Body of pancreas (tissue), 4 donors: Measurements from ENCODE around the gene NMRAL1. TPM values are rescaled to one million over a fixed set of nuclear protein-coding genes. Genes with fewer than 3 reads are reported as not detected.

Experiments used
- ATAC-seq: fragments of 150-250 bp; one replicate; pipeline ENCODE4 v1.9.1; 2016
- DNase-seq, 4 donors: peaks; one replicate each; pipeline ENCODE4 v3.0.0-alpha.2; 2019
- H3K27ac ChIP-seq, 4 donors: fragments of 200-600 bp; sonication (generic); 1 replicate in 3 of 4; 2 replicates in 1 of 4; pipeline versions ENCODE4 v1.5.1 to v1.6.1; 2016 to 2019; ENCODE audit warnings: mild to moderate bottlenecking in 1 of 4, mixed read lengths in 1 of 4, moderate library complexity in 1 of 4
- H3K27me3 ChIP-seq, 2 donors: fragments of 200-600 bp; sonication (generic); one replicate each; pipeline ENCODE4 v1.6.0; 2016; ENCODE audit warnings: mild to moderate bottlenecking in 1 of 2
- H3K36me3 ChIP-seq, 2 donors: fragments of 200-600 bp; sonication (generic); replicated peaks in 1 of 2; 2 replicates each; pipeline ENCODE4 v1.5.1; 2016; ENCODE audit warnings: low read depth in 2 of 2; ENCODE audit not compliant: insufficient read depth in 1 of 2
- H3K4me1 ChIP-seq: fragments of 200-600 bp; sonication (generic); one replicate; pipeline ENCODE4 v1.6.0; 2016
- H3K4me3 ChIP-seq, 2 donors: fragments of 200-600 bp; sonication (generic); 1 replicate in 1 of 2; 2 replicates in 1 of 2; pipeline ENCODE4 v1.5.1; 2016 to 2019
- H3K9me3 ChIP-seq, 3 donors: fragments of 200-600 bp; sonication (generic); 1 replicate in 2 of 3; 2 replicates in 1 of 3; pipeline ENCODE4 v1.5.1; 2016
- POLR2A ChIP-seq, 3 donors: fragments of 450-650 bp; IDR thresholded peaks; one replicate each; pipeline ENCODE4 v1.6.1; 2016; ENCODE audit warnings: antibody characterized with exemption in 3 of 3, mild to moderate bottlenecking in 2 of 3
- WGBS, 2 donors: methylation state at CpG; one replicate each; pipeline ENCODE4 v1.1.5; 2017; 5-methylcytosine and 5-hydroxymethylcytosine counted together
- intact Hi-C: fragments of 100-400 bp; cut with DNase I; formaldehyde crosslinking; loops from one replicate; pipeline ENCODE4 v1.15.1; 2023
- total RNA-seq, 2 donors: library from RNA; depleted of rRNA; stranded (reverse); fragments of >200 nt; gene quantifications; one replicate each; pipeline ENCODE4 v1.1.0, GENCODE V29; 2016
- TF ChIP-seq, protein P1 (sequence below), 7 experiments: fragments of 450-650 bp in 4 of 7; fragments of 200-600 bp in 3 of 7; sonication (generic) in 3 of 7; IDR thresholded peaks; one replicate each; pipeline ENCODE4 v1.5.1; 2016 to 2019; ENCODE audit warnings: antibody characterized with exemption in 7 of 7

The NMRAL1 gene
- total RNA-seq, 2 donors from 2014 or later = 36.3 to 43.8 TPM

DNA sequence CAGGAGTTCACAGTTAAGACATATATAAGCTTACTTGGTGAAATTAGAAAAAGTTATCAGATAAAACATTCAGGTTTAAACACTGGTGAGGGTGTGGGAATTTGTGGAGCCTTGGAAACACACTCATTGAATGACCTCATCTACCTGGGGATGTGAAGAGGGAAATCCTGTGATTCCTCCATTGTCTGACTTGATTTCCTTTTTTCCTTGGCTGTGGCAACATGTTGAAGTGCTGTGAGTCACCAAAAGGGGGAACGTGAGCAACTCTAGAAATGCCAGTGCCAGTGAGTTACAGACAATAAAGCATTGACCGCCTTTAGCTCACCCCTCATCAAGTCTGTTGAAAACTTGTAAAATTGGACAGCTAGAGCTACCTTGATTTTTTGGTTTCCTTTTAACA, 3.5 kb upstream of the NMRAL1 start:
- Histone ChIP-seq H3K27me3 (no peaks in the 10 kb centered on the region), H3K27ac (peak overlapping the region in 1 of 4 donors; percentile 15), H3K4me1 (peaks cover 38% of the 10 kb centered on the region), H3K4me3 (no peak overlapping the region), H3K9me3 (no peaks in the 10 kb centered on the region), H3K36me3 (no peaks in the 10 kb centered on the region)
- 61 to 65% methylated on average over 2 of the region's 2 CpGs for WGBS, 2 donors
- ATAC-seq (no peak), DNase-seq (no peak)
- intact Hi-C loops = no loop called here
- TF ChIP-seq POLR2A (IDR thresholded peaks at IDR 0.05) = no peak
- TF ChIP-seq, protein P1, sequence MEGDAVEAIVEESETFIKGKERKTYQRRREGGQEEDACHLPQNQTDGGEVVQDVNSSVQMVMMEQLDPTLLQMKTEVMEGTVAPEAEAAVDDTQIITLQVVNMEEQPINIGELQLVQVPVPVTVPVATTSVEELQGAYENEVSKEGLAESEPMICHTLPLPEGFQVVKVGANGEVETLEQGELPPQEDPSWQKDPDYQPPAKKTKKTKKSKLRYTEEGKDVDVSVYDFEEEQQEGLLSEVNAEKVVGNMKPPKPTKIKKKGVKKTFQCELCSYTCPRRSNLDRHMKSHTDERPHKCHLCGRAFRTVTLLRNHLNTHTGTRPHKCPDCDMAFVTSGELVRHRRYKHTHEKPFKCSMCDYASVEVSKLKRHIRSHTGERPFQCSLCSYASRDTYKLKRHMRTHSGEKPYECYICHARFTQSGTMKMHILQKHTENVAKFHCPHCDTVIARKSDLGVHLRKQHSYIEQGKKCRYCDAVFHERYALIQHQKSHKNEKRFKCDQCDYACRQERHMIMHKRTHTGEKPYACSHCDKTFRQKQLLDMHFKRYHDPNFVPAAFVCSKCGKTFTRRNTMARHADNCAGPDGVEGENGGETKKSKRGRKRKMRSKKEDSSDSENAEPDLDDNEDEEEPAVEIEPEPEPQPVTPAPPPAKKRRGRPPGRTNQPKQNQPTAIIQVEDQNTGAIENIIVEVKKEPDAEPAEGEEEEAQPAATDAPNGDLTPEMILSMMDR (IDR thresholded peaks at IDR 0.05) = no peak

- H3K4me3 ChIP-seq = peak within 1 kb of the TSS; percentile 53 to 66
- peak; percentile 95 to 97 (median 96) for DNase-seq
- peaks cover 41% of the 10 kb centered on the region for H3K4me1 ChIP-seq
- TF ChIP-seq, protein P1 (IDR thresholded peaks at IDR 0.05) = peak in 6 of 7 experiments; percentile 17 to 63 (median 42)
- peak; percentile 93 to 95 (median 94) for TF ChIP-seq POLR2A (IDR thresholded peaks at IDR 0.05)
- no peaks in the 10 kb centered on the region for H3K27me3 ChIP-seq
- intact Hi-C loops = no loop called here
- ATAC-seq = peak; percentile 94
- no peaks in the 10 kb centered on the region for H3K9me3 ChIP-seq
- H3K36me3 ChIP-seq = no peaks in the 10 kb centered on the region
- peak within 1 kb of the TSS; percentile 85 to 95 (median 89) for H3K27ac ChIP-seq
- WGBS, 2 donors = 22 to 51% methylated on average over 10 to 22 of the region's 70 CpGs
Observed at GRCh38 chr16:4475880-4476788, 1.7 kb upstream of the NMRAL1 start, which contains the start of gene HMOX2. TSS of gene HMOX2 (plus strand) at chr16:4476398. CDS start at chr16:4505525, 29,127 bp downstream.

DNA sequence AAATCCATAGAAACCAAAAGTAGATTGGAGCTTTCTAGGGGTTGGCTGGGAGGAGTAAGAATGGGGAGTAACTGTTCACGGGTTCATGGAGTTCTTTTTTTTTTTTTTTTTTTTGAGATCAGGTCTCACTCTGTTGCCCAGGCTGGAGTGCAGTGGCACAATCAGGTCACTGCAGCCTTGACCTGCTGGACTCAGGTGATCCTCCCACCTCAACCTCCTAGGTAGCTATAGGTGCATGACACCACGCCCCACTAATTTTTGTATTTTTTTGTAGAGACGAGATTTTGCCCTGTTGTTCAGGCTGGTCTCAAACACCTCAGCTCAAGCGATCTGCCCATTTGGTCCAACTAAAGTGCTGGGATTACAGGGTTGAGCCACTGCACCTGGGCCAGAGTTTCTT, 1.5 kb downstream of the NMRAL1 start:
- WGBS, 2 donors = 43 to 46% methylated on average over 4 of the region's 4 CpGs
- no peak for ATAC-seq
- Histone ChIP-seq H3K4me3 (no peak overlapping the region), H3K4me1 (peaks cover 36% of the 10 kb centered on the region), H3K9me3 (no peaks in the 10 kb centered on the region), H3K27ac (peak overlapping the region in 1 of 4 donors; percentile 79), H3K27me3 (no peaks in the 10 kb centered on the region), H3K36me3 (peaks cover 0 to 3% of the 10 kb centered on the region in 2 donors)
- TF ChIP-seq POLR2A (IDR thresholded peaks at IDR 0.05) = no peak
- TF ChIP-seq, protein P1 (IDR thresholded peaks at IDR 0.05) = no peak
- DNase-seq = no peak
- intact Hi-C loops = no loop called here

DNA sequence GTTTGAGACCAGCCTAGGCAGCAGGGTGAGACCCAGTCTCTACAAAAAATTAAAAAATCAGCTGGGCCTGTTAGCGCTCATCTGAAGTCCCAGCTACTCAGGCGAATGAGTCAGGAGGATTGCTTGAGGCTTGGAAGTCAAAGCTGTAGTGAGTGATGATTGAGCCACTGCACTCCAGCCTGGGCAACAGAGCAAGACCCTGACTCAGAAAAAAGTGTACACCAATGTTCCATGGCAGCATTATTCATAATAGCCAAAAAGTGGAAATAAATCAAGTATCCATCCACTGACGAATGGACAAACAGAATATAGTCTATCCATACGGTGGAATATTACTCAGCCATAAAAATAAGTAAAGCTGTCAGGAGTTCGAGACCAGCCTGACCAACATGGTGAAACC, 2.6 kb downstream of the NMRAL1 start:
- no peak for DNase-seq
- 96 to 98% methylated on average over 5 of the region's 5 CpGs for WGBS, 2 donors

More for the DNA sequence above, 2.6 kb downstream of the NMRAL1 start:
- Histone ChIP-seq H3K4me1 (peaks cover 27% of the 10 kb centered on the region), H3K9me3 (no peaks in the 10 kb centered on the region), H3K27me3 (no peaks in the 10 kb centered on the region), H3K27ac (no peak overlapping the region), H3K36me3 (peaks cover 0 to 4% of the 10 kb centered on the region in 2 donors), H3K4me3 (no peak overlapping the region)
- no peak for TF ChIP-seq POLR2A (IDR thresholded peaks at IDR 0.05)
- TF ChIP-seq, protein P1 (IDR thresholded peaks at IDR 0.05) = no peak
- no peak for ATAC-seq
- intact Hi-C loops = no loop called here
